ENCODE data around the gene STK39. TPM values are rescaled to one million over a fixed set of nuclear protein-coding genes. Genes with fewer than 3 reads are reported as not detected.
"Not testable (repeated sequence)": the region's sequence is repeated elsewhere in the genome, so short reads cannot be mapped to it uniquely, and the experiment has no call there.

Gene STK39
- total RNA-seq, 1 donor from 2014 or later = 24.6 TPM

DNA sequence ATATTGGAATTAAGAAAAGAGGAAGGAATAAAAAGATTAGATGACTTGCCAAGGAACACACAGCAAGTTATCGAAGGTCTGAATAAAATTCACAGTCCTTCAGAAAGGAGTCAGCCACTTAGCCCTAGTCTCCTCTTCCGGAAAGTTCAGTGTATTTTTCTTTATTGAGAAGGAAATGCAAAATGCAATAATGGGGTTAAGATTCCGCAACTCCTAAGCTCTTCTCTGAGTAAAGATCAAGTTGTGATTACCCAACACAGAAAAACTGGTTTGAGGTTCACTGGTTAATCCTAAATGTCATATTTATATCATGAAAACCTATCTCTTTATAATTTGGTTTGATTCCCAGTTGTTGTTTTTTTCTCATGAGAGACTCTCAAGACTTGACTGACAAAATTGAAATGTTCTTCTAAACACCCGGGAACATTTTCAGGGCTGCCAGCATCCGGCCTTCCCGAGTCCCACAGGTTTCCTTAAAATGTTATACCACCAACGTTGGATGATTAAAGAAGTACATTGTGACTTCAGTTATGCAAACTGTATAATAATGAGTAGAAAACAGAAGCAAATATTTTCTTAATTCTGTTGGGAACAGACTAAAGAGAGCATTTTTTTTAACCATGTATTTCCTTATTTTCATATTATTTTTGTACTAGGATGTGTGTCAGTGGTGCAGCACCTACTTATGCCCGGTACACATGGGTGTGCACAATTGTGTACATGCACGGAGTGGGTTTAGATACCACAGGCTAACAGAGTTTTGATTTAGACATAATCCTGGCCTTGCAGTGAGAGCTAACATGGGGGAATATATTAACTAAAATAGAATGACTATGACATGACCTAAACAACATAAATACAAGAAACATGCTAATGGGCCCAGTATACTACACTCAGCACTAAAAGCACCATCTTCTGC is 100.2 kb downstream of the STK39 start:
- intact Hi-C loops (cut with DNase I) = no loop called here

DNA sequence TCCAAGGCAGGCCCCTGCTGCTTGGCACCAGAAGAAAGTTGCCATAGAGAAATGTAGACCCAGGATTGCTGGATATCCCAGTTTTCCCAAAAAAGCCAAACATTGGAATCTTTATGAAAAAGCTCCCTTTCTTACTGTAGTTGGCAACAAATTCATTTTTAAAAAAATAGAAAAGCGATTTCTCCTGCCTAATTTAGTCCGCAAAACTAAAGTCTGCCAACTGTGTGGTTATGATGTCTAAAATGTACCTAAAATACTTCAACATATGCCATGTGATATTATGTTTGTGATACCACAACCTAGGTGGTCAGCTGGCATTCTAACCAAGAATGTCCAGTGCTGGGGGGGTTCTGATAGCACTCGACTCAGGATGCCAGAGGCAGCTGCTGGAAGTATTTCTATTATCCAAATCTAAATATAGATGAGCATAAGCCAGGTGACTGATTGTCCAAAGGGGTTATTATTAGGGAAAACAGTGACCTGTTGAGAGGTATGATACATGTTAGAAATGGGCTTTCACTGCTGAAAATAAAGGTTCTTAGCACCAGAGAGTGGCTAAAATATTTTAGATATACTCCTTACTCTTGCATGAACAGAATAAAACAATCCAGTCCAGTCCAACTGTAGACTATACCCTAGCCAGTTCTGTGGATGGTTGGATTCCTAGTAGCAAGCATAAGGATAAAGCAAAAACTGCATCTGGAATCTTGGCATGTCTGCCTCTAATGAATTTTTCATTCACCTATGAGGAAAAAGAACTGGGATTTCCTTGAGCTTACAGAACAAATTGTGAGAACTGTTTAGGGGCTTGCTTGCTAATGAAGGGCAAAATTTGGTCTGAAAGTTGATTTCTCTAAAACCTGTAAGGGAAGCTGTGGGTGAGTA is 101.7 kb downstream of the STK39 start:
- DNase-seq (ENCODE audit: low spot score) = no peak
- intact Hi-C loops (cut with DNase I) = no loop called here

More for the DNA sequence above, 100.2 kb downstream of the STK39 start:
- no peak for DNase-seq (ENCODE audit: low spot score)

DNA sequence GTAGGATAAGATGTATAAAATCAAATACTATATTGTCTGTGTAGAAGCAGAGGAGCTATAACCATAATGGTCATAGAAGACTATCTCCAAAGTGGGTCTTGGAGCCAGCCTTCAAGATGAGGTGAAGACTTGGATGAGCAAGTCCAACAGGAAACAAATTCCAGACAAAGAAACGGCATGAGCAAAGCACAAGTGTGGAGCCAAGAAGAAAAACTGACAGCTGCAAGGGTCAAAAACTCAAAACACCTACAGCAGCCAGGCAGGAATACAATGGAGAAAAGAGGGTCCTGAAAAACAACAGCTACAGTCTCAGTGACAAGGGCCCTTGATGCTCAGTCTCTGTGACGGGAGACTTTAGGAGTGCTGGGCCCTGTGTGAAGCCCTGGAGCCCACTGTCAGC is 102.4 kb downstream of the STK39 start:
- no peak for DNase-seq (ENCODE audit: low spot score)
- intact Hi-C loops (cut with DNase I) = no loop called here

DNA sequence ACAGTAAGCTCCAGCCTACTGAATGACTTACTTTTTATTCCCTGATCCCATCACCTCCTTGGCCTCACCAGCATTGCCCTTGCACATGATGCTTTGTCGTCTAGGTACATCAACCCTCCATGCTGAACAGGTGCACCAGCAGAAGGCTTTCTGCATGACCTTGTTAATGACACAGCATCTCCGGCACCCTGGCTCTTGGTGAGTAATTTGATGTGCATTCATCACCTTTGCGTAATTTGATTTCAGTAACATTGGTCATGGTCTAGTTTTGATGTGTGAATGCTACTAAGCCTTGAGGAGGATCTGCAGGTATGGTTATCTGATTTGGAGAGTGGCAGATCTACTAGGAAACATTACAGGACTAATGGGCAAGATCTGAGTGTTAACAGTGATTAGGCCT is 103.6 kb downstream of the STK39 start:
- DNase-seq (ENCODE audit: low spot score) = no peak
- intact Hi-C loops (cut with DNase I) = no loop called here

DNA sequence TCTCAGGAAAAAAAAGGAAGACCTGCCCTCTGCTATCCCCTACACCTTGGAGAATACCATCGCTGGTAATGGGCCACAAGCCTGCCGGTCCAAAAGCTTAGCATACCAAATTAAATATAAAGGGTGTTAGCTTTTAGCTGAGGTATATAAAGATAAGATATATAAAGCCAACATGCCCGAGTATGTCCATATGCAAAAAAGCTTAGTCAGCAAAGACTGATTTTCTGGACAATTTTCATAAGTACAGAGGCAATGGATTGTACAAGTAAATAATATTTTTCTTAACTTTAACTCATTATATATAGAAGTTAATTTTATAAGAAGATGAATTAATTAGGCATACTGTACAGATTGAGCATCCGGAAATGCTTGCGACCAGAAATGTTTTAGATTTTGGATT is 106.5 kb downstream of the STK39 start:
- DNase-seq (ENCODE audit: low spot score) = no peak

DNA sequence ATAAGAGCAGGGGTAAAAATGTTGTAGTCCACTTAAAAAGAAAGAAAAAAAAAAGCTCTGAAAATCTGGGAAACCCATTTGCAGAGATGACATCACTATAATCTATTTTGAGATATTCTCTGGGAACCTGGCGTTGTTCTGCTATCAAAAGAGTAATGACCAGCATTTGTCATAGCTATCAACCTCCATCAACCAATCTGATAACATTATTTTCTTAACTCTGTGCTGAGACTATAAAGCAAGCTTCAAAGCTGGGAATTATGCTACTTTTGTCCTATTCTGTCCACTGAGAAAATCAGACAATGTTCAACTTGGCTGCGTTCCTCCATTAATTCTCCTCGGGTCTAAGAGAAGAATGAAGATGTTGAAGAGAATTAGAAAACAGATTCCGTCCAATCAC is 107.5 kb downstream of the STK39 start:
- intact Hi-C loops (cut with DNase I) = loop anchor here (5.0 to 10.0 kb wide), 3 partner anchors 107 to 295 kb away; partner anchors contain the start of gene STK39

More for the DNA sequence above, 106.5 kb downstream of the STK39 start:
- intact Hi-C loops (cut with DNase I) = no loop called here

DNA sequence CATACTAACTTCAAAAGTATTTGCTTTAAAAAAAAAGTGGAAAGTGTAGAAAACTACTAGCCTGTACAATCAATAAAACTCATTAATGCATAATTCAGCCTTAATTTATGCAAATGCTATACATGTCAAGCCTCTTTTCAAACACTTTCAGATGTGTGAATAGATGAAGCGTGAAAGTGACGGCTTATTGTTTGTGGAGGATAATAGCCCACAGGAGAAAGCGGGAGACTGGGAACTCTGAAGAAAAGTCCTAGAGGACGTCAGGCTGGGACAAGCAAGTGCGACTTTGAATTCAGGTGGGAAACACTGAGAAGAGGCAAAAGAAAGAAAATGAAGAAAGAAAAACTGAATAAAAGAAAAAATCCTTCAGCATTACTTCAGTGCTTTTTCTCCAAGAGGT is 108.5 kb downstream of the STK39 start:
- DNase-seq (ENCODE audit: low spot score) = no peak
- intact Hi-C loops (cut with DNase I) = loop anchor here (5.0 to 10.0 kb wide), 3 partner anchors 108 to 296 kb away; partner anchors contain the start of gene STK39

More for the DNA sequence above, 107.5 kb downstream of the STK39 start:
- no peak for DNase-seq (ENCODE audit: low spot score)

DNA sequence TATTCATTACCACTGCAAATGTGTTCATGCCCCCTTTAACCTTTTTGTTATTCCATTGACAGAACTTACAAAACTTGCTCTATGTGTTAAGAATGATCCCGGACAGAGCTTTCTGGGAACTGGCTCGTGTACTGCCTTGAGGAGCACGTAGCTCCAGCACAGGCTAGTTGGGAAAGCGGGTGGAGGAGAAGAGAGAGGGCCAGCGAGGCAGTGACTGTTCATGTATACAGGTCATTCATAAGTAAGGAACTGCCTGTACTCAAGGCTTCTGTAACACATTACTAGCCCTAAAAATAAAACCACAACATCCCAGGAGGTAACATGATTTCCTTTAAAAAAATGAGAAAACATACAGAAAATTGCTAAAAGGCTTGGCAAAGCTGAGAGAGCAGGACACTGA is 109.0 kb downstream of the STK39 start:
- DNase-seq (ENCODE audit: low spot score) = no peak
- intact Hi-C loops (cut with DNase I) = loop anchor here (5.0 to 10.0 kb wide), 3 partner anchors 109 to 296 kb away; partner anchors contain the start of gene STK39

DNA sequence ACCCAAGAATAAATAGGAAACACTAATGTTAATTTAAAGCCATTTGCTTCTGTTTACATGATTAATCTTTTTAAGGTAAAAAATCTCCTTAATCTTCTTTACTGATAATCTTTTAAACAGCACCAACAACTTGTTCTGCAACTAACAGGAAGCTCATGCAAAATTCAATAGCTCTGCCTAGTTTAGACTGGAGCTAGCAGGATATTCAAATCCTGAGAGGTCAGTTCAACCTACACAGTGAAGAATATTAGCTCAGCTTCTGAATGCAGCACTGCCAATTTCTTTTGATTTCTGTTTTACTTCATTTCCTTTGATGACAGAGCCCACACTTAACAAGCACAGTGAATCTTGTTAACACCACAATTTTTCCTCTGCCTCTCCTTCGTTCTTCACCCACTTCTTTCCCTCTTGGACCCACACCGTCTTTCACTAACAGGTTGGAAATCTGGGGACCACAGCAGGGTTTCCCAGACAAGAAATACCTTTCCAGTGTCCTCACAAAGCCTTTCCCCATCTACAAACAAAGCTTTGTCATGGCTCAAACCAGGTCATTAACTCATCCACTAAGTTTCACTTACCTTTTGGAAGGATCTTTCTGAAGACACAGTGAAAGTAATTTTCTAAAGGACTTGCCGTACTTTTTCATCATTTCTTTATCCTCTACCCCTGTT is 109.8 kb downstream of the STK39 start:
- intact Hi-C loops (cut with DNase I) = loop anchor here (5.0 to 10.0 kb wide), 3 partner anchors 110 to 297 kb away; partner anchors contain the start of gene STK39
- no peak for DNase-seq (ENCODE audit: low spot score)

DNA sequence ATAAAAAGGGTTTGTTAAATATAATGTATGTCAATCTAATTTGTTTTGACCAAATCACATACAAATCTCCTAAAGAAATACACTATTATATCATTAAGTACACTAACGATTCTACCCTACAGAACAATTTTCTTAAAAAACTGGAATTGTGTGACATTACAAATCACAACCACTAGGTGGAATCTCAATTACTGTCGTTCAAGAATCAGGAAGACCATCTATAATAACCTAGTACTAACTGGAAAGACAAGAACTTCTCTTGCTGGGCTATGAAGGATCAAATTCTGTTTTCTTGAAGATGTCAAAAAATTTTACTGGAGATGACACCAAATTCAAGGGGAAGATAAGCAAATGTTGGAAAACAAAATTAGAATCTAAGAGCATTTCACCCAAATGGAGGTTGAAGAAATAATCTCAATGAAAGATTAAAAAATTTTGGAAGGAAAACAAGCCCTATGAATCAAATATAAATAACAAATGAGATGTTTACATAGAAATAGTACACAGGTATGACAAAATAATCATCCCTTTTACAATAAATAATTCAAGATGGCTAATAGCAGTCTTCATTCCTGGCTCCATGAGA is 110.9 kb downstream of the STK39 start:
- intact Hi-C loops (cut with DNase I) = loop anchor here (5.0 to 10.0 kb wide), 3 partner anchors 111 to 298 kb away; partner anchors contain the start of gene STK39

DNA sequence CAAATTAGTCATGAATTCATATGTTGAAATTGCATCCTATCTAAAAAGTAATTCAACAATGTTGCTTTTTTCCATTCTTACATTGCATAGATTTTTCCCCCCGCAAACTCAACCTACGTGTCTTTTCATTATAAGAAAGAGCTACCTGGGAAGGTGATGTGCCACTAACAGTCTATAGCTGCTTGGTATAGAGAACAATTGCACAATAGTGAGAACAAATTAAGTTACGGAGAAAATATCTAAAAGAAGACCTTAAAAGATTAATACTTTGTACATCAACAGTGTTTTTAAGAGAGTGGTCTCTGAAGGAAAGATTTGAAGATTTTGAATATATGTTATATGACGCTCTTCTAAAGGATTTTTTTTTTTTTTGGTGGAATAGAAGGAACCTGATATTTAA is 111.8 kb downstream of the STK39 start:
- intact Hi-C loops (cut with DNase I) = loop anchor here (5.0 to 10.0 kb wide), 3 partner anchors 112 to 299 kb away; partner anchors contain the start of gene STK39
- no peak for DNase-seq (ENCODE audit: low spot score)

More for the DNA sequence above, 110.9 kb downstream of the STK39 start:
- no peak for DNase-seq (ENCODE audit: low spot score)

DNA sequence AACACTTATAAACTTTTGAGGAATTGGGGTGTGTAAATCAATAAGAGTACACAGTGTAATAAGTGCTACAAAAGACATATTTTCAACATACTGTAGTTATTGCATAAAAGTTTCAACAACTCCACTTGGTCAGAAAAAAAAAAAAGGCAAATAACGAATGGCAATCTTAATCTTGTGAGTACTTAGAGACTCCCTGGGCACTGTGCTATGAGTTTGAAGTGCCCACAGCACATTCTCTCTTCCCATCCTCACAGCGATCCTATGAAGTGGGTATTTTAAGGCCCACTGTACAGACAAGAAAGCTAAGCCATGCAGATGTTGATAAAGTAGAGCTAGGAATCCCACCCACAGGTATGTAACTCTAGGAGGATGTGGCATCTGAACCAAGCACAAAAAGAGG is 112.3 kb downstream of the STK39 start:
- no peak for DNase-seq (ENCODE audit: low spot score)
- intact Hi-C loops (cut with DNase I) = loop anchor here (5.0 to 10.0 kb wide), 3 partner anchors 112 to 300 kb away; partner anchors contain the start of gene STK39

DNA sequence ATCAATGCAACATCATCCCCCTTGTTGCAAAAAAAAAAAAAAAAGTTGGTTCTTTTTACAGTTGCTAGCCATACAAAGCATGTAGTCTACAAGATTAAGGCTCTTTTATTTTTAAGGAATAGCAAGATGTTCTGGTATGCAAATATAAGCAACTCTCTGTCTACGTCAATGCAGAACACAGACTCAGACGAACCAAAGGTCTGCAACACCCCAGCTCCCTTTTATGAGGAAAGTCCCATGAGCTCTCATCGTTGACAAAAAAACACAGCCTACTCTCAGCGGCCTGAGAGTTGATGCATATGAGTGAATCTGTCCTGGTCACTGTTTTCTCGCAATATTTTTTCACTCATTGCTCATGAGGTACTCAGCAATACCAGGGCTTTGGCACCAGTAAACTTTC is 112.9 kb downstream of the STK39 start:
- no peak for DNase-seq (ENCODE audit: low spot score)
- intact Hi-C loops (cut with DNase I) = loop anchor here (10.0 kb wide), 1 partner anchor 300 kb away; no protein-coding TSS in a partner anchor

DNA sequence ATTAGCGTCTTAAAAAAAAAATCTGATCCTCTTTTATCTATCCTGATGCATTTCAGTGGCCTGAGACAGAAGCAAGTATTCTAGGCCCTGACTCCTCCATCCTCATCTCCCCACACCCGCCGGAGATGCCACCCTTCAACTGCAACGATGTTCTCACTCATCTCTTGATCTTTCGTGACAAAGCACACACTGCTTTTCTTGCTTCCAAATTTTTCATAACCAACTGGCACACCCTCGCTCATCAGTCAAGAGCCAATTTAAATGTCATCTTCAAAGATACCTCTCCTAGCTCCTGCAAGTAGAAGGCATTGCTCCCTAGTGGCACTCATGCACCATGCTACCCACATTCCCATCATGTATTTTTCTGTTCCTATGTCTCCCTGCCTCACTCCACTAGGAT is 115.0 kb downstream of the STK39 start:
- intact Hi-C loops (cut with DNase I) = loop anchor here (10.0 kb wide), 1 partner anchor 302 kb away; no protein-coding TSS in a partner anchor
- no peak for DNase-seq (ENCODE audit: low spot score)

DNA sequence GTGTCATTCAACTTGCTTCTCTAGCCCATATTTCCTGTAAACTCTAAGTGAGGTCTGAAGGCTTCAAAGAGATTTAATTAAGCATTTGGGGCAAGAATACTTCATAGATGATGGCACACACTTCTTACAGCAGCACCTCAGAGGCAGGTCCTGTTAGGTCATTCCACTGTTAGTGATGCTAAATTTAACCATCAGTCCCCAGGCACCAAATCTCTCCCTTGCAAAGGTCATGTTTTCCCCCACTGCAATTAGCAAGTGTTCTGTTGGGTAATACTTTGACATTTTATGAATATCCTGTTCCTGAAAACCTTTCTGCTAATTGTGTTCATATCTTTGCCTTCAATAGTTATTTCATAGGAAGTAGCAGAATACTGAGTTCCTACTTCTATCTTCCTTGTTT is 117.0 kb downstream of the STK39 start:
- DNase-seq (ENCODE audit: low spot score) = no peak
- intact Hi-C loops (cut with DNase I) = loop anchor here (10.0 kb wide), 1 partner anchor 304 kb away; no protein-coding TSS in a partner anchor

DNA sequence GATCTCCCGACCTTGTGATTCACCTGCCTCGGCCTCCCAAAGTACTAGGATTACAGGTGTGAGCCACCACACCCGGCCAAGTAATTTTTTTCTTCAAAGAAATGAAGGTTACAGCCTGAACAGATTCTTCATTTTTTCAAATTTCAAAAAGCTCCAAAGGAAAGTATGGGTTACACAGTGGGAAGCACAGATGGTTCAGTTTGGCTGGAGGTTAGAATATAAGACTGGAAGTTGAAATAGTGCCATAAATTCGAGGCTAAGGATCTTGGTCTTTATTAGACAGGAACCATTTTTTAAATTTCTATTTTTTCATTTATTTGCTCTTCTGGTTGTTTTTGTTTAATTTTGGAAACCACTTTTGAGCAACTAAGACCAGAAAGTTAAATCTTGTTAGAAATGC is 120.0 kb downstream of the STK39 start:
- intact Hi-C loops (cut with DNase I) = no loop called here
- DNase-seq (ENCODE audit: low spot score) = no peak

DNA sequence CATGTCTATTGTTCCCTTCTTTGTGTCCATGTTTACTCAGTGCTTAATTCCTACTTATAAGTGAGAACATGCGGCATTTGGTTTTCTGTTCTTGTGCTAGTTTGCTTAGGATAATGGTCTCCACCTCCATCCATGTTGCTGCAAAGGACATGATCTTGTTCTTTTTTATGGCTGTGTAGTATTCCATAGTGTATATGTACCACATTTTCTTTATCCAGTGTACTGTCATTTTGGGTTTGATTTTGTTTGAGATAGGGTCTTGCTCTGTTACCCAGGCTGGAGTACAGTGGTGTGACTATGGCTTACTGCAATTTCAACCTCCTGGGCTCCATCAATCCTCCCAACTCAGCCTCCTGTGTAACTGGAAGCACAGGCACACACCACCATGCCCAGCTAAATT is 125.2 kb downstream of the STK39 start:
- intact Hi-C loops (cut with DNase I) = loop anchor here (5.0 kb wide), 1 partner anchor 1585 kb away; no protein-coding TSS in a partner anchor
- DNase-seq (ENCODE audit: low spot score) = not testable (repeated sequence)

DNA sequence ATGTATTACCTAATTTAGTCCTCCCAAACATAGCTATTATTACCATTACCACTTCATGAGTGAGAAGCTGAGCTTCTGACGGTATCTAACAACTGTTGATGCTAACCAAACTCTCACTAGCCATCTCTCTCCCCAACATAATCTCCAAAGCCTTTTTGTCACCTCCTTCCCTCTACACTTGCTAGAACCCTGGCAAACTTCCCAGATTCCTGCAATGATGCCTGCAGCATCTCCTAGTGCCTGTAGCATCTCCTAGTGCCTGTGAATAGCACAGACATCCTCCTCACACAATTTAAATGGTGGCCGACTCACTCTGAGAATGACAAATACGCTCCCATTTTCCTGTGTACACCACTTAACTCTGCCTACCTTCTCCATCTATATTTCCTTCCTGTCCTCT is 126.7 kb downstream of the STK39 start:
- intact Hi-C loops (cut with DNase I) = loop anchor here (5.0 kb wide), 1 partner anchor 1583 kb away; no protein-coding TSS in a partner anchor

More for the DNA sequence above, 126.7 kb downstream of the STK39 start:
- DNase-seq (ENCODE audit: low spot score) = no peak
